ENCODE measurements around the gene C1RL. TPM values are rescaled to one million over a fixed set of nuclear protein-coding genes. Genes with fewer than 3 reads are reported as not detected.
"Not testable (repeated sequence)": the region's sequence is repeated elsewhere in the genome, so short reads cannot be mapped to it uniquely, and the experiment has no call there.

Gene C1RL
- total and polyA plus RNA-seq, 2 donors = 20.6 to 92.2 TPM

DNA sequence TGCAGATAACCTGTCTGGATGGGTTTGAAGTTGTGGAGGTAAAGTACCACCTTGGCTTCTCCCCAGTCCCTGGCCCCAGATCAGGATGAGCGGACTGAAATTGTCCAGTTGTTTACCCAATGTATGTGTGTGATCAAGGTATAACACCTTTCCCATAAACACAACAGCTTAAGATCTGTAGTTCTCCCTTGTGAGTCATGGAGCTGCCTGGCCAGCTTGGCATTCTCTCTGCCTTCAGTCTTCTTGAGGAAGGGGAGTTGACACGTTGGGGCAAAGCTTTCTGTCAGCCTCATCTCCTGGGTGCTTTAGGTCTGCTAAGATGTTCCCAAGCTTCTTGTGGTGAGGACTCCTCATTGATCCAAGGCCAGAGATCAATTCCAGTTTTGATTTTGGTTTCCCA is 42.4 kb downstream of the C1RL start:
- no peaks in the 10 kb centered on the region for H3K36me3 ChIP-seq (ENCODE audit: insufficient read depth)

DNA sequence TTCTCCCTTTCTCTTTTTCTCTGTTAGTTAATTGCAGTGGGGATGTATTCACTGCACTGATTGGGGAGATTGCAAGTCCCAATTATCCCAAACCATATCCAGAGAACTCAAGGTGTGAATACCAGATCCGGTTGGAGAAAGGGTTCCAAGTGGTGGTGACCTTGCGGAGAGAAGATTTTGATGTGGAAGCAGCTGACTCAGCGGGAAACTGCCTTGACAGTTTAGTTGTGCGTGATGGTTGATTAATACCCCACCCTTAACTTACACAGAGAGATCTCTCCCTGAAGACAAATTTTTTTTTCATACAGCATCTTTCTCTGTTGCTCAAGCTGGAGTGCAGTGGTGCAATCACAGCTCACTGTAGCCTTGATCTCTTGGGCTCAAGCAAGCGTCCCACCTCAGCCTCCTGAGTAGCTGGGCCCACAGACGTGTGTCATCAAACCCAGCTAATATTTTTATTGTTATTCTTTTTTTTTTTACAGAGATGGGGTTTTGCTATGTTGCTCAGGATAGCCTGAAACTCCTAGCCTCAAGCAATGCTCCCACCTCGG is 43.9 kb downstream of the C1RL start:
- 91% methylated on average over 7 of the region's 7 CpGs for WGBS
- Histone ChIP-seq H3K4me1 (ENCODE audit: insufficient read depth) (no peaks in the 10 kb centered on the region), H3K4me3 (ENCODE audit: low read depth, low read length) (no peak overlapping the region), H3K36me3 (ENCODE audit: insufficient read depth) (no peaks in the 10 kb centered on the region), H3K27ac (ENCODE audit: low read depth) (no peak overlapping the region)
- DNase-seq (ENCODE audit: extremely low spot score) = no peak

More for the DNA sequence above, 42.4 kb downstream of the C1RL start:
- 82% methylated on average over 2 of the region's 2 CpGs for WGBS
- H3K4me3 ChIP-seq (ENCODE audit: low read depth, low read length) = no peak overlapping the region
- H3K27ac ChIP-seq (ENCODE audit: low read depth) = no peak overlapping the region
- DNase-seq (ENCODE audit: extremely low spot score) = no peak
- H3K4me1 ChIP-seq (ENCODE audit: insufficient read depth) = no peaks in the 10 kb centered on the region

DNA sequence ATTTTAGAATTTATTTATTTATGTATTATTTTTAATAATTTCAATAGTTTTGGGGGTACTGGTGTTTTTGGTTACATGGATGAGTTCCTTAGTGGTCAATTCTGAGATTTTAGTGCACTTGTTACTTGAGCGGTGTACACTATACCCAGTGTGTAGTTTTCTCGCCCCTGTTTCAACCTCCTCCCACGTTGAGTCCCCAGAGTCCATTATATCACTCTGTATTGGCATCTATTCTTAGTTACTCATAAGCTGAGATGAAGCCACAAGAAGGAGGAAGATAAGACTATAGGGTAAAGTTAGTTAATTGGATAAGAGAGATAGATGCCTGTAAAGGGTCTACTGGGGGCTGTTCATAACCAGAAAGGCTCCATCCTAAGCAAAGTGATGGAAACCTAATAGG is 44.5 kb downstream of the C1RL start:
- Histone ChIP-seq H3K36me3 (ENCODE audit: insufficient read depth) (no peaks in the 10 kb centered on the region), H3K4me1 (ENCODE audit: insufficient read depth) (no peaks in the 10 kb centered on the region), H3K27ac (ENCODE audit: low read depth) (no peak overlapping the region), H3K4me3 (ENCODE audit: low read depth, low read length) (no peak overlapping the region)
- DNase-seq (ENCODE audit: extremely low spot score) = no peak
- WGBS = 76% methylated on average over 3 of the region's 3 CpGs

GRCh38 chr12:7061596-7061995 is 47.4 kb downstream of the C1RL start:
- H3K4me3 ChIP-seq (ENCODE audit: low read depth, low read length) = peak overlapping the region; percentile 36
- no peak overlapping the region for H3K27ac ChIP-seq (ENCODE audit: low read depth)
- DNase-seq (ENCODE audit: extremely low spot score) = no peak
- no peaks in the 10 kb centered on the region for H3K4me1 ChIP-seq (ENCODE audit: insufficient read depth)
- 92% methylated on average over 7 of the region's 7 CpGs for WGBS
- no peaks in the 10 kb centered on the region for H3K36me3 ChIP-seq (ENCODE audit: insufficient read depth)

GRCh38 chr12:7061138-7061537 is 47.9 kb downstream of the C1RL start:
- Histone ChIP-seq H3K4me1 (ENCODE audit: insufficient read depth) (no peaks in the 10 kb centered on the region), H3K4me3 (ENCODE audit: low read depth, low read length) (peak overlapping the region; percentile 36), H3K36me3 (ENCODE audit: insufficient read depth) (no peaks in the 10 kb centered on the region), H3K27ac (ENCODE audit: low read depth) (peak overlapping the region; percentile 33)
- no peak for DNase-seq (ENCODE audit: extremely low spot score)
- WGBS = 43% methylated on average over 13 of the region's 13 CpGs

GRCh38 chr12:7060353-7060954 is 48.6 kb downstream of the C1RL start, which contains the start of gene C1S:
Gene C1S, plus strand, starts transcription at chr12:7060718. Its CDS starts 1,195 bp downstream, at chr12:7061913.
- H3K36me3 ChIP-seq (ENCODE audit: insufficient read depth) = no peaks in the 10 kb centered on the region
- WGBS = 17% methylated on average over 10 of the region's 10 CpGs
- H3K4me3 ChIP-seq (ENCODE audit: low read depth, low read length) = peak within 1 kb of the TSS; percentile 36
- H3K4me1 ChIP-seq (ENCODE audit: insufficient read depth) = no peaks in the 10 kb centered on the region
- H3K27ac ChIP-seq (ENCODE audit: low read depth) = peak within 1 kb of the TSS; percentile 38
- DNase-seq (ENCODE audit: extremely low spot score) = peak; percentile 64

- Histone ChIP-seq H3K36me3 (ENCODE audit: insufficient read depth) (no peaks in the 10 kb centered on the region), H3K27ac (ENCODE audit: low read depth) (no peak overlapping the region), H3K4me1 (ENCODE audit: insufficient read depth) (no peaks in the 10 kb centered on the region), H3K4me3 (ENCODE audit: low read depth, low read length) (no peak overlapping the region)
- 93% methylated on average over 4 of the region's 4 CpGs for WGBS
- DNase-seq (ENCODE audit: extremely low spot score) = no peak
Observed at GRCh38 chr12:7059780-7060179, 49.2 kb downstream of the C1RL start.

- Histone ChIP-seq H3K27ac (ENCODE audit: low read depth) (no peak overlapping the region), H3K4me3 (ENCODE audit: low read depth, low read length) (no peak overlapping the region), H3K36me3 (ENCODE audit: insufficient read depth) (no peaks in the 10 kb centered on the region), H3K4me1 (ENCODE audit: insufficient read depth) (no peaks in the 10 kb centered on the region)
- 92% methylated on average over 9 of the region's 9 CpGs for WGBS
- DNase-seq (ENCODE audit: extremely low spot score) = no peak
Observed at GRCh38 chr12:7058850-7059395, 50.1 kb downstream of the C1RL start.

- no peak for DNase-seq (ENCODE audit: extremely low spot score)
- Histone ChIP-seq H3K36me3 (ENCODE audit: insufficient read depth) (no peaks in the 10 kb centered on the region), H3K4me3 (ENCODE audit: low read depth, low read length) (no peak overlapping the region), H3K4me1 (ENCODE audit: insufficient read depth) (no peaks in the 10 kb centered on the region), H3K27ac (ENCODE audit: low read depth) (no peak overlapping the region)
- WGBS = 77% methylated on average over 3 of the region's 3 CpGs
Observed at GRCh38 chr12:7058163-7058845, 50.7 kb downstream of the C1RL start.

DNA sequence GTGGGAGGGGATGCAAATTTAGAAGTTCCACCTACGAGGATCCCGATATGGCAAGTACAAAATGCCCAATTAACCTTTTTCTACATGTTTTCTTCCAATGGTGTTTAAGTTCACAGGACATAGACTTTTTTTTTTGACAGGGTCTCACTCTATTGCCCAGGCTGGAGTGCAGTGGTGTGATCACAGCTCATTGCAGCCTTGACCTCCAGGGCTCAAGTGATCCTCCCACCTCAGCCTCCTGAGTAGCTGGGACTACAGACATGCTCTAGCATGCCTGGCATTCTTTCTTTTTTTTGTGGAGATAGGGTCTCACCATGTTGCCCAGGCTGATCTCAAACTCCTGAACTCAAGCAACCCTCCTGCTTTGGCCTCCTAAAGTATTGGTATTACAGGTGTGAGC is 53.3 kb downstream of the C1RL start:
- H3K4me1 ChIP-seq (ENCODE audit: insufficient read depth); H3K4me3 ChIP-seq (ENCODE audit: low read depth, low read length); DNase-seq (ENCODE audit: extremely low spot score); H3K27ac ChIP-seq (ENCODE audit: low read depth); H3K36me3 ChIP-seq (ENCODE audit: insufficient read depth): not testable (repeated sequence)
- 98% methylated on average over 2 of the region's 2 CpGs for WGBS

- 85% methylated on average over 4 of the region's 4 CpGs for WGBS
- no peak overlapping the region for H3K4me3 ChIP-seq (ENCODE audit: low read depth, low read length)
- no peak for DNase-seq (ENCODE audit: extremely low spot score)
- no peaks in the 10 kb centered on the region for H3K4me1 ChIP-seq (ENCODE audit: insufficient read depth)
- H3K27ac ChIP-seq (ENCODE audit: low read depth) = no peak overlapping the region
- no peaks in the 10 kb centered on the region for H3K36me3 ChIP-seq (ENCODE audit: insufficient read depth)
Observed at GRCh38 chr12:7054925-7055324, 54.1 kb downstream of the C1RL start.

GRCh38 chr12:7049973-7050372 is 59.0 kb downstream of the C1RL start:
- not testable (repeated sequence) for H3K4me1 ChIP-seq (ENCODE audit: insufficient read depth); H3K27ac ChIP-seq (ENCODE audit: low read depth); DNase-seq (ENCODE audit: extremely low spot score); H3K36me3 ChIP-seq (ENCODE audit: insufficient read depth); H3K4me3 ChIP-seq (ENCODE audit: low read depth, low read length)
- WGBS = 94% methylated on average over 3 of the region's 3 CpGs

DNA sequence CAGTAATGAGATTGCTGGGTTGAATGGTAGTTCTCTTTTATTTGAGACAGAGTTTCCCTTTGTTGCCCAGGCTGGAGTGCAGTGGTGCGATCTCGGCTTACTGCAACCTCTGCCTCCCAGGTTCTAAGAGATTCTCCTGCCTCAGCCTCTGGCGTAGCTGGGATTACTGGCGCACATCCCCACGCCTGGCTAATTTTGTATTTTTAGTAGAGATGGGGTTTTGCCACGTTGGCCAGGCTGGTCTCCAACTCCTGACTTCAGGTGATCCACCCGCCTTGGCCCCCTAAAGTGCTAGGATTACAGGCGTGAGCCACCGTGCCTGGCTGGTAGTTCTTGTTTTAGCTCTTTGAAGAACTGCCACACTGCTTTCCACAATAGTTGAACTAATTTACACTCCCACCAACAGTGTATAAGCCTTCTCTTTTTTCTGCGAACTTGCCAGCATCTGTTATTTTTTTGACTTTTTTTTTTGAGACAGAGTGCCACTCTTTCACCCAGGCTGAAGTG is 59.5 kb downstream of the C1RL start:
- H3K4me1 ChIP-seq (ENCODE audit: insufficient read depth); H3K27ac ChIP-seq (ENCODE audit: low read depth); DNase-seq (ENCODE audit: extremely low spot score); H3K4me3 ChIP-seq (ENCODE audit: low read depth, low read length); H3K36me3 ChIP-seq (ENCODE audit: insufficient read depth): not testable (repeated sequence)
- WGBS = 85% methylated on average over 10 of the region's 10 CpGs

DNA sequence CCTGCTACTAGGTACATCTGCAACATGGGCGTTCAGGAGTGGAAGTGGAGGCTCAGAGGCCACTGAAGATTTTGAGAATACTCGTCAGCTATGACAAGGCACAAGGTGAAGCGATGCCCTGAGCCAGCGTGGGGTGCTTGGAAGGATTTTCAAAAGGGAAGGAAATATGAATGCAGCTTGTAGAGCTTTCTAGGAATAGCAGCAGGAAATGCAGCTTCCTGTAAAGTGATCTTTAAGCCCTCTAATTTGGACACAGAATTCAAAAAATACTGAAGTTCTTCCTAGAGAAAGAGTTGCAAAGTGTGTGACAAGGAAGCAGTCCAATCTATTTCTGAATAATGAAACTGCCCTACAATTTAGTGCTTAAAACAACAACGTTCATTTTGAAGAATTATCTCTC is 61.7 kb downstream of the C1RL start:
- no peak overlapping the region for H3K4me3 ChIP-seq (ENCODE audit: low read depth, low read length)
- H3K4me1 ChIP-seq (ENCODE audit: insufficient read depth) = no peaks in the 10 kb centered on the region
- WGBS = 71% methylated on average over 5 of the region's 5 CpGs
- no peaks in the 10 kb centered on the region for H3K36me3 ChIP-seq (ENCODE audit: insufficient read depth)
- DNase-seq (ENCODE audit: extremely low spot score) = no peak
- no peak overlapping the region for H3K27ac ChIP-seq (ENCODE audit: low read depth)

Measured in urinary bladder (tissue), 4 donors.